ENCODE results near the gene OR7G3.

The OR7G3 gene

GRCh38 chr19:9126900-9127405 lies at the start of gene OR7G3:
Gene OR7G3 (minus strand): TSS chr19:9126950. CDS start chr19:9126950, 0 bp downstream.
- no peak for DNase-seq

- no peak for DNase-seq
These were observed 48.6 kb upstream of the OR7G3 start for GRCh38 chr19:9175326-9175725.

DNA sequence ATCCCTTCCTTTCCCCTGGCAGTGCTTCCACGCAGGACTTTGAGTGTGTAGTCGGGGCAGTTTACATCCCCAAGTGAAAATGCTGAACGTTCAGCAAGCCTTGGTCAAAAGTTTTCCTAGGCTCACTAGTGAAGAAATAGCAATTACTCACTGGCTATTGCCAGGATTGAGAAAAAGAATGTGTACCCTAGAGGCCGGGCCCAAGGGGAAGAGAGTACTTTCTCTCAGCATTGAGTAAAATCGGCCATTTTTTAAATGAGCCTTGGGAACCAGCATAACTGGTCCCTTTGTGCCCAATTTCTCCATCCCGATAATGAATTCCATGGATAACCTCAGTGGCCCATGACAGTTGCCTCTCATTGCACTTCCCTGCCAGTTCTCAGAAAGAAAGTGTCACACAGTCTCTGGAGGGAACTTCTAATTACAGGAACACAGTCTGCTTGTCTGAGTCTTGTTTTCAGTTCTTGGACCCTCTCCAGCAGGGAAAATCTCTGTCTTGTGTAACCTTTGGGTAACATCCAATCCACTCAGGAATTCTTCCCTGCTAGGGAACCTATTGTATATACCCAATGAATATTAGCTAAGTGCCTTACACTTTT lies 44.7 kb upstream of the OR7G3 start:
- DNase-seq, result no peak

- DNase-seq, result no peak
These were observed 40.1 kb upstream of the OR7G3 start for GRCh38 chr19:9166846-9167245.

DNA sequence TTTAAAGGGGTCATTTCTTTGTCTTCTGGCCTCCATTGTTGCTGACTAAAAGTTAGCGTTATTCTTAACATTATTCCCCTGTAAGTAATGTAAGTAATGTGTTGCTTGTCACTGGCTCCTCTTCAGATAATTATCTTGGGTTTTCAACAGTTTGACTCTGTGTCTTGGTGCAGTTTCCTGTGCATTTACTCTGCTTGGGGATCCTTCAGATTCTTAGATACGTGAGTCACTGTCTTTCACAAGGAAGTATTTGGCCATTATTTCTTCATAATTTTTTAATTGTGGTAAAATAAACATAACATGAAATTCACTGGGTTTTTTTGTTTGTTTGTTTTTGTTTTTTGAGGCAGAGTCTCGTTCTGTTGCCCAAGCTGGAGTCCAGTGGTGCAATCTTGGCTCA lies 38.5 kb upstream of the OR7G3 start:
- no peak for DNase-seq

- DNase-seq, result no peak
These were observed 34.7 kb upstream of the OR7G3 start for GRCh38 chr19:9161427-9161826.

- DNase-seq, result no peak
These were observed 33.1 kb upstream of the OR7G3 start for GRCh38 chr19:9159891-9160290.

- DNase-seq, result no peak
These were observed 29.6 kb upstream of the OR7G3 start for GRCh38 chr19:9156304-9156703.

- DNase-seq, result no peak
These were observed 28.8 kb upstream of the OR7G3 start for GRCh38 chr19:9155591-9155990.

DNA sequence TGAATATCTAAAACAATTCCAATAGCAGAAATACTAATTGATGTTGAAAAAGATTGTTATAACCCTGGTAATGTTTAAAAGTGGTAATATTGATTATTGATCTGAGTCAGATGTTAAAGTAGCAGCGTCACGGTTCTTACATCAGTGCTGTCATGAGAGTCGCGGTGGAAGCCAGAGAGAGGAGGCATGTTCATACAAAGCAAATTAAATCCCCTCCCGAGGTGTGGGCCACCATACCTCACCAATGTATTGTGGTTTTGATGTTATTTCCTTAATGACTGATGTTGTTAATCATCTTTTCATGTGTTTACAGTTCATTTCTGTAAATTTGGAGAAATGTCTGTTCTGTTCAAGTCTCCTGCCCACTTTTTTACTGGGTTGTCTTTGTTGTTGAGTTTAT lies 24.6 kb upstream of the OR7G3 start:
- DNase-seq, result no peak

- DNase-seq, result no peak
These were observed 23.9 kb upstream of the OR7G3 start for GRCh38 chr19:9150650-9151049.

- no peak for DNase-seq
These were observed 23.2 kb upstream of the OR7G3 start for GRCh38 chr19:9149997-9150396.

DNA sequence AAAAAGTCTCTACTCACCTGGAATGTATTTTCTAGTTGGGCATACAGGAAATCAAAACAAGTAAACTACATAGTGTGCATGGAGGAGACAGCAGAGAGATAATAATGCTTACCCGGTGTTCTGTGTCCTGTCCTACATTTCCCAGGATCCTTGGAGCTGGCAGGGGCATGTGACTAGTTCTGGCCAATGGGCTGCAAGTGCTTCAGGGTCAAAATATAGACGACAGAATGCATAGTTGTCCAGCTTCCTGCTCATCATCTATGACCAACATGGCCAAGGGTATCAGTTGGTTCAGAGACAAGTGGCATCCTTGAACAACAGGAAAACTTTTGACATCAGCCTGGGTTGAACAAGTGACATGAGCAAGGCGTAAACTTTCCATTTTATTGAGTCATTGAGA lies 21.9 kb upstream of the OR7G3 start:
- DNase-seq, result no peak

DNA sequence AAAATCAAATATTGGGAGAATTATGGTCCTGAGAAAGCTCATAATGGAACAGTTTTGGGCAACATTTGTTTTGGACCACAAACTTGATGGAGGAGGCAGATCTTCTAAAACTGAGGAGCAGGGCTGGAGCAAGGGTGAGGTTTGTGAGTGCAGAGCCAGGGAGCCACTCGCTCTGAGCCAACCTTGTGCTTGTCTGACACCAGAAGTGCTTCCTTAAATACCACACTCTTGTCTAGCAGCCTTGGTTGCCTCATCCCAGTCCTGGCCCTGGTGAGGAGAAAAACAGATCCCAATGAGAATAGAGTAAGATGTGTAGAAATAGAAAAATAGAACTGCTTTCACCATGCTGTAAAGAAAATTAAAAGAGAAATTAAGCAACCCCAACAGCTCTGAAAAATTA lies 20.1 kb upstream of the OR7G3 start:
- no peak for DNase-seq

DNA sequence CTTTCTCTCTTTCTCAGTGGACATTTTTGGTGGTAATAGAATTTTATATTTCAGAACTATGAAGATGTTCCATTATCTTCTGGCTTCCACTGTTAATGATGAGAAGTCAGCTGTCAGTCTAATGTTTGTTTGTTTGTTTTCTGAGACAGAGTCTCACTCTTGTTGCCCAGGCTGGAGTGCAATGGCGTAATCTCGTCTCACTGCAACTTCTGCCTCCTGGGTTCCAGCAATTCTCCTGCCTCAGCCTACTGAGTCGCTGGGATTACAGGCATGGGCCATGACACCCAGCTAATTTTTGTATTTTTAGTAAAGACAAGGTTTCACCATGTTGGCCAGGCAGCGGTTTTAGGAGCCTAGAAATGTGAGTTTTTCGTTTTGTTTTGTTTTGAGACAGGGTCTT lies 18.2 kb upstream of the OR7G3 start:
- no peak for DNase-seq

GRCh38 chr19:9140159-9140874 lies 13.6 kb upstream of the OR7G3 start, which contains the start of gene ZNF317:
Gene ZNF317 (plus strand): TSS chr19:9140397. CDS start chr19:9156017, 15,620 bp downstream.
- peak; percentile 79 for DNase-seq

- no peak for DNase-seq
These were observed 12.9 kb upstream of the OR7G3 start for GRCh38 chr19:9139609-9140158.

DNA sequence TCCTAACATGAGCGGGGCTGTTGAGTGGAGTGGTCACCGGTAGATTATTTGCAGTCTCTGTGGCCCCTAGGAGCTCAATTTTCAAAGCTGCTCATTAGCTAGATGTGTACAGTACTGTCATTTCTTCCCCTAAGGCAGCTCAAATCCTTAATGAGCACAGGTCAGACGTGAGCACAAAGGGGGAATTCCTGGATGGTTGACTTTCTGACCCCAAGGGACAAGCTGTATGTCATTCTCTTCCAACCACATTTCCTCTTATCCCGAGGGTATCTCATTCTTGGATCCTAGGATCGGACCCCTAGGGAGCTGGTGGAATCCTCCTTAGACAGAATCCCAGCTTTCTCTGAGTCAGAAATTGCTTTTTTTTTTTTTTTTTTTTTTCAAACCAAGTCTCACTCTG lies 5.7 kb upstream of the OR7G3 start:
- DNase-seq, result no peak

DNA sequence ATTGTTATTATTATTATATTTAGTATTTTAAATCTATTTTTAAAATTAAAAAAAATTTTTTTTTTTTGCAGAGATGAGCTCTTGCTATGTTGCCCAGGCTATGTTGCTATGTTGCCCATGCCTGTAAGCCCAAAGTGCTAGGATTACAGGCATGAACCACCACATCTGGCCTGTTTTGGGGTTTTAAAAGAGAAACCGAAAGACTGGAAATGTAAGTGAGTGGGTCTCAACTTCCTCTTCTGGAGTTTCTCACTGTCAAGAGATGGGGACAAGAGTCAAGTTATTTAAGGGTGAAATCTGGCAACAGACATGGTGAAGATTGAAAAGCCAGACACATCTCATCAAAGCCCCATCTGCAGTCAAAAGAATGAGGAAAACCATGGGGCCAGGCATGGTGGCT lies 4.2 kb upstream of the OR7G3 start:
- no peak for DNase-seq

DNA sequence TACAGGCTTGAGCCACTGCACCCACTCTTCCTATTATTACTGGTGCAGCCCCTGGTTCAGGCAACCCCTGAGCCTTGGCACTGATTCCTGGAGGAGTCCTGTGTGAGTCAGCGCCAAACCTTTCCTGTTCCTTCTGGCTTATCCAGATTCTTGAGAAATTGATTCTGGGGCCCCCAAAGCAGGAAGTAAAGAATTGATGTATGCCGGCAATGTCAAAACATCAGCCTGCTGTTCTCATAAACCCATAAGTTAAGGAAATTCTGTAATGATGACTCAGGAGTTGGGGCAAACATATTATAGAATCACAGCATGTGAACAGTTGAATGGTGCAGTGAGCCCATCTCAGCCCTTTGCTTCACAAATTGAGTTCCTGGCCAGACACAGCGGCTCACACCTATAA lies 1.4 kb upstream of the OR7G3 start:
- no peak for DNase-seq

DNA sequence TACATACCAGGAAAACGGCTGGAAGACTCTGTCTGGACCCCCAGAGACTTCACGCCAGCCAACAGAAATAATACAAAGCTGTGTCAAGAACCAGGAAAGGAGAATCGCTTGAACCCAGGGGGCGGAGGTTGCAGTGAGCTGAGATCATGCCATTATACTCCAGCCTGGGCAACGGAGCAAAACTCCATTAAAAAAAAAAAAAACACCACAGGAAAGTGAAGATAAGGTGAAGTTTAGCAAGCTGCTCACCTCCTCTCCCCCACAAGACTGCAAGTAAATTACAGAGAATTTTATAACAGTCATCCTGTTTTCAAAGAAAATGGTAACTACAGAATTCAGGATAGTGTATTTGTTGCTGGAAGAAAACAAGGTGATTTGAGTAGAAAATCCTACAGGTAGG lies 10.2 kb downstream of the OR7G3 start:
- no peak for DNase-seq

DNA sequence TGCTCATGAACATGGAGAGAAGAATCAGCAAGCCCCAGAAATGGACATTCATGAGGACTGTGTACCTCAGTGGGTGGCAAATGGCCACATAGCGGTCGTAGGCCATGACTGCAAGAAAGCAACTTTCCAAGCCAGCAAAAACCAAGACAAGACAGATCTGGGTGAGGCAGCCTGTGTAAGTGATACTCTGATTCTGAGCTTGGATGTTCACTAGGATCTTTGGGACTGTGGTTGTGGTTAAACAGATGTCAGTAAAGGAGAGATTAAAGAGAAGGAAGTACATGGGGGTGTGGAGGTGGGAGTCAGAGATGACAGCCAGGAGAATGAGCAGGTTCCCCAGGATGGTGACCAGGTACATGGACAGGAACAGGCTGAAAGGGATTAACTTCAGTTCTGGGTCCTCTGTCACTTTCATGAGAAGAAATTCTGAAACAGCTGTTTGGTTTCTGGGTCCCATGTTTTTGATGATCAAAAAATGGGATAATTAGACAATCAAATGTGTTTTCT lies 11.4 kb downstream of the OR7G3 start, which contains the start of gene OR7G1:
Gene OR7G1 (minus strand): TSS at position 457 of the 507 bp plus-strand sequence. CDS start 0 bp downstream, at position 457.
- DNase-seq, result no peak

GRCh38 chr19:9109959-9110358 lies 16.8 kb downstream of the OR7G3 start:
- DNase-seq, result no peak

- DNase-seq, result no peak
These were observed 19.4 kb downstream of the OR7G3 start, which contains the start of gene OR7G2 for GRCh38 chr19:9107375-9107774. Gene OR7G2 (minus strand): TSS chr19:9107475. CDS start chr19:9103243, 4,232 bp downstream.
